CD14-positive monocyte (primary cell): ENCODE data around the gene C4orf46. TPM values are rescaled to one million over a fixed set of nuclear protein-coding genes. Genes with fewer than 3 reads are reported as not detected.

Source experiments
- DNase-seq, 3 donors: peaks; one replicate each; pipeline ENCODE4 v3.0.0-alpha.2; 2011 to 2022
- H2AFZ ChIP-seq: 2 replicates; pipeline ENCODE4 v1.6.0; 2012; ENCODE audit warnings: mild to moderate bottlenecking, low read depth, low read length, inconsistent platforms; ENCODE audit not compliant: insufficient read depth, poor library complexity, severe bottlenecking
- H3K27ac ChIP-seq, 2 donors: 1 replicate in 1 of 2; 2 replicates in 1 of 2; pipeline ENCODE4 v1.5.1; 2012 to 2013; ENCODE audit warnings: low read length in 2 of 2, control low read depth in 1 of 2, inconsistent platforms in 1 of 2, low read depth in 1 of 2, mild to moderate bottlenecking in 1 of 2
- H3K27me3 ChIP-seq, 2 donors: one replicate each; pipeline versions ENCODE4 v1.6.0 to v1.6.1; 2011 to 2013; ENCODE audit warnings: low read length in 2 of 2; ENCODE audit not compliant: control insufficient read depth in 2 of 2, insufficient read depth in 2 of 2
- H3K36me3 ChIP-seq, 2 donors: replicated peaks in 1 of 2; 1 replicate in 1 of 2; 2 replicates in 1 of 2; pipeline versions ENCODE4 v1.5.1 to v1.6.1; 2012 to 2013; ENCODE audit warnings: low read length in 2 of 2, control low read depth in 1 of 2, inconsistent platforms in 1 of 2, mild to moderate bottlenecking in 1 of 2; ENCODE audit not compliant: insufficient read depth in 2 of 2, control insufficient read depth in 1 of 2
- H3K4me1 ChIP-seq, 2 donors: 1 replicate in 1 of 2; 2 replicates in 1 of 2; pipeline versions ENCODE4 v1.5.1 to v1.6.1; 2012 to 2013; ENCODE audit warnings: low read length in 2 of 2, control low read depth in 1 of 2, inconsistent platforms in 1 of 2, mild to moderate bottlenecking in 1 of 2, moderate library complexity in 1 of 2; ENCODE audit not compliant: insufficient read depth in 2 of 2, control insufficient read depth in 1 of 2
- H3K4me2 ChIP-seq: replicated peaks from 2 replicates; pipeline ENCODE3; 2012; ENCODE audit warnings: low read length, moderate library complexity, mild to moderate bottlenecking; ENCODE audit not compliant: poor library complexity, severe bottlenecking; ENCODE audit errors: extremely low read depth
- H3K4me3 ChIP-seq, 3 experiments: fragments of 200-600 bp in 1 of 3; sonication (generic) in 1 of 3; replicated peaks in 1 of 3; 1 replicate in 2 of 3; 2 replicates in 1 of 3; pipeline ENCODE4 v1.5.1; 2011 to 2013; ENCODE audit warnings: low read length in 3 of 3, mild to moderate bottlenecking in 3 of 3, control low read depth in 2 of 3, low read depth in 2 of 3, inconsistent platforms in 1 of 3, moderate library complexity in 1 of 3
- H3K79me2 ChIP-seq: 2 replicates; pipeline ENCODE4 v1.6.0; 2012; ENCODE audit warnings: mild to moderate bottlenecking, control low read depth, inconsistent platforms, low read length, moderate library complexity; ENCODE audit not compliant: insufficient read depth
- H3K9ac ChIP-seq: 2 replicates; pipeline ENCODE4 v1.6.0; 2017; ENCODE audit warnings: low read length, mild to moderate bottlenecking; ENCODE audit not compliant: insufficient read depth, poor library complexity, severe bottlenecking
- H3K9me3 ChIP-seq, 2 donors: replicated peaks in 1 of 2; 1 replicate in 1 of 2; 2 replicates in 1 of 2; pipeline versions ENCODE4 v1.5.1 to v1.6.1; 2012 to 2013; ENCODE audit warnings: low read length in 2 of 2, control low read depth in 1 of 2; ENCODE audit not compliant: control insufficient read depth in 1 of 2, insufficient read depth in 1 of 2
- H4K20me1 ChIP-seq: 2 replicates; pipeline ENCODE4 v1.6.0; 2012; ENCODE audit warnings: mild to moderate bottlenecking, low read length, control low read depth, moderate library complexity; ENCODE audit not compliant: insufficient read depth
- H3K27ac Mint-ChIP-seq, 7 donors: one replicate each; pipeline ENCODE4 v1.8.0; 2020; ENCODE audit warnings: mild to moderate bottlenecking in 7 of 7, mixed read lengths in 7 of 7, moderate library complexity in 6 of 7, inconsistent platforms in 2 of 7
- H3K27me3 Mint-ChIP-seq, 3 donors: one replicate each; pipeline ENCODE4 v1.8.0; 2021 to 2022; ENCODE audit warnings: low read depth in 3 of 3, mild to moderate bottlenecking in 3 of 3, mixed read lengths in 3 of 3, moderate library complexity in 3 of 3, inconsistent platforms in 1 of 3
- H3K36me3 Mint-ChIP-seq, 2 donors: one replicate each; pipeline ENCODE4 v1.8.0; 2020; ENCODE audit warnings: mixed read lengths in 2 of 2, inconsistent platforms in 1 of 2, mild to moderate bottlenecking in 1 of 2
- H3K4me1 Mint-ChIP-seq: one replicate; pipeline ENCODE4 v1.8.0; 2020; ENCODE audit warnings: mild to moderate bottlenecking, mixed read lengths
- H3K4me3 Mint-ChIP-seq, 2 donors: one replicate each; pipeline ENCODE4 v1.8.0; 2020; ENCODE audit warnings: mild to moderate bottlenecking in 2 of 2, mixed read lengths in 2 of 2, moderate library complexity in 1 of 2
- H3K9me3 Mint-ChIP-seq, 7 donors: one replicate each; pipeline ENCODE4 v1.8.0; 2020 to 2022; ENCODE audit warnings: mixed read lengths in 7 of 7, mild to moderate bottlenecking in 6 of 7, moderate library complexity in 6 of 7, inconsistent platforms in 2 of 7
- WGBS: methylation state at CpG from one replicate; pipeline ENCODE4 v1.1.5; 2013; ENCODE audit warnings: missing lambda C conversion rate; ENCODE audit not compliant: insufficient coverage; 5-methylcytosine and 5-hydroxymethylcytosine counted together
- intact Hi-C, 2 donors: fragments of 100-400 bp; cut with micrococcal nuclease; formaldehyde crosslinking; loops; one replicate each; pipeline versions ENCODE4 v1.15.0 to v1.15.1; 2023
- polyA plus RNA-seq, 3 donors: library from polyadenylated mRNA; depleted of rRNA in 1 of 3; unstranded in 2 of 3; stranded (reverse) in 1 of 3; fragments of 300-500 nt in 2 of 3; fragments of >200 nt in 1 of 3; fragmentation: Illumina TruSeq in 2 of 3; gene quantifications; 1 replicate in 2 of 3; 2 replicates in 1 of 3; pipeline ENCODE4 v1.2.3, GENCODE V29; 2012 to 2021
- TF ChIP-seq, protein P1 (sequence below): fragments of 200-600 bp; IDR thresholded peaks from one replicate; pipeline ENCODE4 v1.8.0; 2022; ENCODE audit warnings: antibody characterized with exemption, mild to moderate bottlenecking

The C4orf46 gene
- polyA plus RNA-seq, 3 donors, result 4.3 to 7.6 (median 5.4) TPM

DNA sequence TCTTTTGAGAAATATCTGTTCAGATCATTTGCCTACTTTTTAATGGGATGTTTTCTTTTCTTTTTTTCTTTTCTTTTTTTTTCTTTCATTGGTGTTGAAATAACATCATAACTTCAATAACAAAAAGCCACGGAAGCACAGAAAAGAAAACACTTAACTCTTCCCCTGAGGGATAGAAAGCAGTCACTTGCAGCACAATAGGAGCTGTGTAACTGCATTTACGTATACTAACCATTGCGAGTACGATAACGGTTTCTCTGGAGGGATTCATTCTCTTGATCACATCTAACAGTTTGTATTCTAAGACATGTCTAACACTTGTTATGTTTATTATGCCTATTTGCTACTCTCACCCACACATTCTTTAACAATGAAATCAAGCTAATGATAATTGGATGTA lies 27.3 kb downstream of the C4orf46 start:
- Histone ChIP-seq H3K36me3 (no peaks in the 10 kb centered on the region), H3K79me2 (no peaks in the 10 kb centered on the region), H3K27me3 (no peaks in the 10 kb centered on the region), H3K9me3 (no peaks in the 10 kb centered on the region), H3K4me3 (no peak overlapping the region), H3K4me2 (no peak overlapping the region), H3K27ac (no peak overlapping the region), H3K4me1 (no peaks in the 10 kb centered on the region), H4K20me1 (no peaks in the 10 kb centered on the region), H3K9ac (no peak overlapping the region), H2AFZ (no peak overlapping the region)
- TF ChIP-seq, protein P1, sequence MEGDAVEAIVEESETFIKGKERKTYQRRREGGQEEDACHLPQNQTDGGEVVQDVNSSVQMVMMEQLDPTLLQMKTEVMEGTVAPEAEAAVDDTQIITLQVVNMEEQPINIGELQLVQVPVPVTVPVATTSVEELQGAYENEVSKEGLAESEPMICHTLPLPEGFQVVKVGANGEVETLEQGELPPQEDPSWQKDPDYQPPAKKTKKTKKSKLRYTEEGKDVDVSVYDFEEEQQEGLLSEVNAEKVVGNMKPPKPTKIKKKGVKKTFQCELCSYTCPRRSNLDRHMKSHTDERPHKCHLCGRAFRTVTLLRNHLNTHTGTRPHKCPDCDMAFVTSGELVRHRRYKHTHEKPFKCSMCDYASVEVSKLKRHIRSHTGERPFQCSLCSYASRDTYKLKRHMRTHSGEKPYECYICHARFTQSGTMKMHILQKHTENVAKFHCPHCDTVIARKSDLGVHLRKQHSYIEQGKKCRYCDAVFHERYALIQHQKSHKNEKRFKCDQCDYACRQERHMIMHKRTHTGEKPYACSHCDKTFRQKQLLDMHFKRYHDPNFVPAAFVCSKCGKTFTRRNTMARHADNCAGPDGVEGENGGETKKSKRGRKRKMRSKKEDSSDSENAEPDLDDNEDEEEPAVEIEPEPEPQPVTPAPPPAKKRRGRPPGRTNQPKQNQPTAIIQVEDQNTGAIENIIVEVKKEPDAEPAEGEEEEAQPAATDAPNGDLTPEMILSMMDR, result no peak
- WGBS, result 83% methylated on average over 1 of the region's 5 CpGs
- Mint-ChIP-seq H3K27ac (no peak overlapping the region), H3K4me1 (peaks cover 3% of the 10 kb centered on the region), H3K4me3 (no peak overlapping the region), H3K9me3 (peaks cover 0 to 6% (median 4%) of the 10 kb centered on the region in 7 donors), H3K36me3 (peaks cover 0 to 4% of the 10 kb centered on the region in 2 donors), H3K27me3 (no peaks in the 10 kb centered on the region)
- intact Hi-C loops, result no loop called here
- DNase-seq, result no peak

DNA sequence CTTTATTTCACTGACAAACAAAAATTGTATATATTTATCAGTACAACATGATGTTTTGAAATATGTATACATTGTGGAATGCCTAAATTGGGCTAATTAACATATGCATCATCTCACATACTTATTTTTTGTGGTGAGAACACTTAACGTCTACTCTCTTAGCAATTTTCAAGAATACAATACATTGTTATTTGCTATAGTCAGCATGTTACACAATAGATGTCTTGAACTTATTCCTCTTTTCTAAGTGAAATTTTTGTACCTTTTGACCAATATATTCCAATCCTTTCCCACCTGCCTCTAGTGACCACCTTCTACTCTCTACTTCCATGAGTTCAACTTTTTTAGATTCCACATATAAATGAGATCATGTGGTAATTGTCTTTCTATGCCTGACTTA lies 35.1 kb downstream of the C4orf46 start:
- Mint-ChIP-seq H3K9me3 (peaks cover 0 to 4% (median 0%) of the 10 kb centered on the region in 7 donors), H3K4me1 (peaks cover 2% of the 10 kb centered on the region), H3K36me3 (no peaks in the 10 kb centered on the region), H3K27me3 (peaks cover 0 to 1% (median 0%) of the 10 kb centered on the region in 3 donors), H3K4me3 (no peak overlapping the region), H3K27ac (no peak overlapping the region)
- H3K79me2 ChIP-seq, result no peaks in the 10 kb centered on the region
- H3K36me3 ChIP-seq, result no peaks in the 10 kb centered on the region
- H3K9ac ChIP-seq, result no peak overlapping the region
- H3K9me3 ChIP-seq, result no peaks in the 10 kb centered on the region
- H3K4me3 ChIP-seq, result no peak overlapping the region
- no peak overlapping the region for H3K27ac ChIP-seq
- H4K20me1 ChIP-seq, result no peaks in the 10 kb centered on the region
- H3K27me3 ChIP-seq, result no peaks in the 10 kb centered on the region
- TF ChIP-seq, protein P1, result no peak
- H3K4me1 ChIP-seq, result no peaks in the 10 kb centered on the region
- intact Hi-C loops, result no loop called here
- WGBS, result no CpG with 5 or more reads among the region's 1 CpG
- no peak for DNase-seq
- no peak overlapping the region for H3K4me2 ChIP-seq
- H2AFZ ChIP-seq, result no peak overlapping the region
